Left hindlimb (tissue), 1 donor: ENCODE measurements around the gene TSKS.
A peak's percentile ranks its signal among the peaks of the same experiment; 100 is the strongest.

Experiments
- DNase-seq: peaks from one replicate; pipeline ENCODE4 v3.0.0-alpha.2; 2018

TSKS gene

GRCh38 chr19:49763230-49763629 lies at the start of gene TSKS:
TSKS (minus strand) TSS chr19:49763306; CDS start chr19:49763247, 59 bp downstream.
- DNase-seq, result no peak

- no peak for DNase-seq
Observed at GRCh38 chr19:49812452-49812996, 49.4 kb upstream of the TSKS start.

DNA sequence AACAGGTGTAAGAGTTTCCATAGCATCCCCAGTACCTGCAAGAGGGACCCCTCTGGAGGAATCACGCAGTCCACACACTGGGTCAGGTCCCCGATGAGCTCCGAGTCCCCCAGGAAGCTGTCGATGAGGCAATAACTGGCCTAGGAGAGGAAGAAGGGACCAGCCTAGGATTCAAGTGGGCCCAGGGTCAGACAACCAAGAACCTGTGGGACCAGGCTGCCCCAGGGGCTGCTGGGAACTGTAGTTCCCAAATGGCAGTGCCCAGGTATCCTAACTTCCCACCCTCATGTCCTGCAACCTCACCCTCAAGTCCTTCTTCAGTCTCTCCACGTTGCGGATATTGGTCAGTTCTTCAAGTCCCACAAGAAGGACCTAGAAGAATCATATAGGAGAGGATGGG lies 48.2 kb upstream of the TSKS start:
- DNase-seq, result peak; percentile 39

GRCh38 chr19:49809941-49810389 lies 46.9 kb upstream of the TSKS start:
- DNase-seq, result peak; percentile 31

DNA sequence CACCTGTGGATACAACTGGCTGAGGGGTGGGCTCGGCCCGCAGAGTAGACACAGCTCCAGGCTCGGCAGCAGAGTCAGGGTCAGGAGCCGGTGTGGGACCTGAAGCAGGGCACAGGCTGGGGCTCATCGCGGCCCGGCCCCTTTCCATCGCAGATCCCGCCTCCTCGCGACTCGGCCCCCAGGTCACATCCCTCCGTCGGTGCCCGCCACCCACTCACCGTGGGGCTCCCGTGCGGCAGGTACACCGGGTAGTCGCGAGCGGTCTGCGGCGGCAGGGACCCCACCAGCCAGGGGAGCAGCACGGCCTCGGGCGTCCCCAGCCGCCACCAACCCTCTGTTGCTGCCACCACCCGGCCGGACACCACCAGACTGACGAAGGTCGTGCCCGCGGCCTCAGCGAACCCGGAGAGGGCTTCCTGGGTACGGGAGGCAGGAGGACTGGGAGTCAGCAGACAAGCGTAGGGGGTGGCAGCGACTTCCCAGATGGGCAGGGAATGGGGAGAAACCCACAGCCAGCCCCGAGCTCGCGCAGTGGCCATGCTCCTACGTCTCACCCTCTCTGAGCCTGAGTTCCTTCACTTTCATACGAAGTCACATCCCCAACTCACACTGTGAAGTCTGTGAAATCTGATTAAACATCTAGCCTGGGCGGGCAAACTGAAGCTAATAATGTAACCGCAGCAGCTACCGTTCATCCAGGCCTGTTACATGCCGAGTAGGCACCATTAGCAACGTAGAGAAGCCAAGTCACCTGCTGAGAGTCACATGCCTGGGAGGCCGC lies 46.2 kb upstream of the TSKS start:
- peak; percentile 66 for DNase-seq

GRCh38 chr19:49808711-49809159 lies 45.6 kb upstream of the TSKS start:
- DNase-seq, result peak; percentile 93

GRCh38 chr19:49807904-49808675 lies 45.0 kb upstream of the TSKS start:
- no peak for DNase-seq

- DNase-seq, result no peak
Observed at GRCh38 chr19:49807058-49807903, 44.2 kb upstream of the TSKS start.

GRCh38 chr19:49806620-49806959 lies 43.5 kb upstream of the TSKS start:
- DNase-seq, result no peak

DNA sequence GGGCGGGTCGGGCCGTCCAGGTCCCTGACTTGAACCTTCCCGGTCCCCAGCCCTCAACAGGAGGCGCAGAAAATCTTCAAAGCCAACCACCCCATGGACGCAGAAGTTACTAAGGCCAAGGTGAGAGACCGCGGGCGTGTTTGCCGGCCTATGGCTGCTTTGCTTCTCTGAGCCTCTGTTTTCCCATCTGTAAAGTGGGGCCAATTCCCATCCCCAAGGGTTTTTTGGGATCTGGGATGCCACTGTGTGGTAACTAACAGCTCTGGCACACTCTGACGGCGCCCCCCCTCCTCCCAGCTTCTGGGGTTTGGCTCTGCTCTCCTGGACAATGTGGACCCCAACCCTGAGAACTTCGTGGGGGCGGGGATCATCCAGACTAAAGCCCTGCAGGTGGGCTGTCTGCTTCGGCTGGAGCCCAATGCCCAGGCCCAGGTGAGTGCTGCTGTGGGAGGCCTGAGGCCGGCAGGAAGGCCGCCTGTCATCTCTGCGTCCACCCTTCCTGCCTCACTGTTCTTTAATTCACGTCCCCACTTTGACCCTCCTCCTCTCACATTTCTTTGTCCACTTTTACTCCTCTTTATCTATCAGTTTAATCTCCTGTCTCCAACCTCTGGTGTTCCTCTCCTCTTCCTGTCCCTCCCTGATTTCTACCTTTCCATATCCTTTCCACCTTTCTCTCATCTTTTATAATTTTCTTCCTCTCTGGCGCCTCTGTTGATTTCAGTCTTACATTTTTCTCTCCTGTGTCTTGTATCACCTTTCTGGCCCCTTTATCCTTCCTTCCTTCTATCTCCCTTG lies 42.9 kb upstream of the TSKS start:
- DNase-seq, result no peak

DNA sequence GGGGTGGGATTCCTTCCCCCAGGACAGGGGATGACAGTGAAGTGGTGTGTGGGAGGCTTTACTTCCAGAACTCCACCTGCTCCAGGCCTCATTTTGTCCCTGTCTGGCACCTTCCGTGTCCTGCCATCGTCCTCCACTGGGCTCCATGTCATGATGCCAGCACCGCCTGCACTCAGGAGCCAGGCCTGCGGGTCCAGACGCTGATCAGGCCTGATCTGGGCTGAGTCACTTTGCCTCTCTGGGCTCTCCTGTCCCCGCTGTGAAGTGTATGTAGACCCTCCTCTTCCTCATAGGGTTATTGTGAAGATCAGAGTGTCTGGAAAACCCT lies 40.4 kb upstream of the TSKS start:
- no peak for DNase-seq

DNA sequence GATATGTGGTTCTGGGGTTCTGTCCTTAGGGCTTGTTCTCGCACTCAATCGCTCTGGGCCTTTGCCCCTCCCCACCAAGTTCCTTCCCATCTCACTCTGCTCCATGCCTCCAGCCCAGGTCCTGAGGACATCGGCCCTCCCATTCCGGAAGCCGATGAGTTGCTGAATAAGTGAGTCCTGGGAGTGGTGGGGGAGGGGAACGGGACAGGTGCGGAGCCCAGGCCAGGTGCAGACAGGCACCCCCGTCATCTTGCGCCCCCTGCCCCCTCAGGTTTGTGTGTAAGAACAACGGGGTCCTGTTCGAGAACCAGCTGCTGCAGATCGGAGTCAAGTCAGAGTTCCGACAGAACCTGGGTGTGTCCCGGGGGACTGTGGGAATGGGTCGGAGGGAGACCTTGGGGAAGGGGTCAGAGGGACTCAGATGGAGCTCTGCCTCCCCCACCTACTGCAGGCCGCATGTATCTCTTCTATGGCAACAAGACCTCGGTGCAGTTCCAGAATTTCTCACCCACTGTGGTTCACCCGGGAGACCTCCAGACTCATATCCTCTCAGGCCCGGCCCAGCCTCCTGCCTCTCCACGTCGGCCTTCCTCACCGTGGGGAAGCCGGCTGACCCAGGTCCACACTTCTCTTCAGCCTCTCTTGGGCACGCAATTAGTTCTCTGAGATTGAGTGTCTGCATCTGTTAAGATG lies 39.9 kb upstream of the TSKS start:
- no peak for DNase-seq

DNA sequence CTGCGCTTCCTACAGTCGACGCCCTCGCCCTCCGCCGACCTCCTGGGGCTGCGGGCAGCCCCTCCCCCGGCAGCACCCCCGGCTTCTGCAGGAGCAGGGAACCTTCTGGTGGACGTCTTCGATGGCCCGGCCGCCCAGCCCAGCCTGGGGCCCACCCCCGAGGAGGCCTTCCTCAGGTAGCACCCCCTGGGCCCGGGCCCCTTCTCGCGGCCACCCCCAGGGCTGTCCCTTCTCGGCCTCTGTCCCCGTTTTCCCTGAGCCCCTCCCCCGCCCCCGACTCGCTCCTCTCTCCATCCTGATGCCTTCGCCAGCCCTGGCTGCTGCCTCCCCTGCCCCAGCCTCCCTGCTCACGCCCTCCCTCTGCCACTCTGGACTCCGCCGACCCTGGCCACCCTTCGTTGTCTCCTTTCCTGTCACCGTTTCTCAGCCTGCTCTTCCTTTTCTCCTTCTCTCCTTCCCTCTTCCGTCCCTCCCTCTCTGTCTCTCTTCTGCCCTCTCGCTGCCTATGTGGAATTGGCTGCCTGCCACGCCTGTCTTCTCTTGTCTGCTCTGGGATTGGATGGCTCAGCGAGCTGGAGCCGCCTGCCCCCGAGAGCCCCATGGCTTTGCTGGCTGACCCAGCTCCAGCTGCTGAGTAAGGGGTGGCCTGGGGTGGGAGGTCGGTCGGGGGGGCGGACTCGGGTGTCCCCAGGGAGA lies 39.0 kb upstream of the TSKS start:
- DNase-seq, result peak; percentile 91

DNA sequence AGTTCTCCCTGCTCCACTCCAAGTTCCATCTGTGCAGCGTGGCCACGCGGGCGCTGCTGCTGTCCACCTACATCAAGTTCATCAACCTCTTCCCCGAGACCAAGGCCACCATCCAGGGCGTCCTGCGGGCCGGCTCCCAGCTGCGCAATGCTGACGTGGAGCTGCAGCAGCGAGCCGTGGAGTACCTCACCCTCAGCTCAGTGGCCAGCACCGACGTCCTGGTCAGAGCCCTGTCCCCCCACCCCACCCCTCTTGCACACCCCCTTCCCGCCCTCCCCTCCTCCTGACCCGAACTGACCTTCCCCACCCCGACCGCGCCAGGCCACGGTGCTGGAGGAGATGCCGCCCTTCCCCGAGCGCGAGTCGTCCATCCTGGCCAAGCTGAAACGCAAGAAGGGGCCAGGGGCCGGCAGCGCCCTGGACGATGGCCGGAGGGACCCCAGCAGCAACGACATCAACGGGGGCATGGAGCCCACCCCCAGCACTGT lies 38.3 kb upstream of the TSKS start:
- no peak for DNase-seq

- DNase-seq, result no peak
Observed at GRCh38 chr19:49800771-49801170, 37.7 kb upstream of the TSKS start.

- no peak for DNase-seq
Observed at GRCh38 chr19:49799798-49800376, 36.8 kb upstream of the TSKS start.

DNA sequence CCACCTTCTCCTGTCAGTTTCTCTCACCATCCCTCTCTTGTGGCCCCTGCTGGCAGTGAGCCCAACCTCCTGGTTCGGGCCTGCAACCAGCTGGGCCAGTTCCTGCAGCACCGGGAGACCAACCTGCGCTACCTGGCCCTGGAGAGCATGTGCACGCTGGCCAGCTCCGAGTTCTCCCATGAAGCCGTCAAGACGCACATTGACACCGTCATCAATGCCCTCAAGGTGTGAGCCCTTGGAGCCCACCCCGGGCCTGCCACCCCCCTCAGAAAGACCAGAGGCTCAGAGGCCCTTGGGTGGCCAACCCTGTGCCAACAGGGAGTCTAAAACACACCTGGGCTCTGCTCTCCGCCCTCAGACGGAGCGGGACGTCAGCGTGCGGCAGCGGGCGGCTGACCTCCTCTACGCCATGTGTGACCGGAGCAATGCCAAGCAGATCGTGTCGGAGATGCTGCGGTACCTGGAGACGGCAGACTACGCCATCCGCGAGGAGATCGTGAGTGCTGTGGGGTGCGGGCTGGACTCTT lies 36.2 kb upstream of the TSKS start:
- DNase-seq, result no peak

- DNase-seq, result no peak
Observed at GRCh38 chr19:49798574-49798973, 35.5 kb upstream of the TSKS start.

DNA sequence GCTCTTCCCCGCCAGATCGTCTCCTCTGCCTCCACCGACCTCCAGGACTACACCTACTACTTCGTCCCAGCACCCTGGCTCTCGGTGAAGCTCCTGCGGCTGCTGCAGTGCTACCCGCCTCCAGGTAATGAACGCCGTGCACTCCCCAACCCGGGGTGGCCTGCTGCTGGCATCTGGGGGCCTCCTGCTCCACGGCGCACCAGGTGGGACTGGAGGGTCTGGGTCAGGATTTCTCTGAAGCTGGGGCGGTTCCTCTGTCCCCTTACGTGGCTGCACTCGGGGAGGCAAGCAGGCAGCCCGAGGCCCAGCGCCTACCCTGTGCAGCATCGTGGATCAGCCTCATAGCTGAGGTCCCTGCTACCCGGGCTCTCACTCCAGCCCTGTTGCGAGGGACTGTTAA lies 32.5 kb upstream of the TSKS start:
- no peak for DNase-seq

DNA sequence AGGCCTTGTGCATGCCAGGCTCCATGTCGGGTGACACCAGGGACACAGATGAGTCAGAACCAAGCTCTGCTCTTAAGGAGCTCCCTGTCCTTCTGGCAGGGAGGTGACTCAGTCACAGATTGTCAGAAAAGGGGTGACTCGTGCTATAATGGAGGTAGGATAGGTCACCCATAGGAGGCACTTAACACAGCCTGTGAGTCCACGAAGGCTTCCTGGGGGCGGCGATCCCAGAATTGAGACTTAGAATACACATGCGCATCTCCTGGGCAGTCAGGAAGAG lies 30.4 kb upstream of the TSKS start:
- DNase-seq, result no peak
